Naive thymus-derived CD4-positive, alpha-beta T cell (primary cell): ENCODE results near the gene RNF157. TPM values are rescaled to one million over a fixed set of nuclear protein-coding genes. Genes with fewer than 3 reads are reported as not detected.

Experiments used
- ATAC-seq: fragments of 150-1000 bp; cut with Tn5 transposase; 2 replicates; pipeline ENCODE4 v1.10.0; 2021; ENCODE audit warnings: mild to moderate bottlenecking, moderate library complexity
- CTCF ChIA-PET: fragments of 350-600 bp; sonication (Branson Sonifier 250); formaldehyde crosslinking; loops from one replicate; lab custom pipeline; 2021; ENCODE audit warnings: antibody characterized with exemption; lab: Charles Lee
- POLR2A ChIA-PET: fragments of 350-600 bp; sonication (Branson Sonifier 250); formaldehyde crosslinking; loops from one replicate; lab custom pipeline; 2021; ENCODE audit warnings: antibody characterized with exemption, inconsistent platforms; lab: Charles Lee
- DNase-seq, 9 donors: peaks; one replicate each; pipeline versions ENCODE4 v3.0.0 to v3.0.0-alpha.2; 2020 to 2022; ENCODE audit warnings: mixed read lengths in 1 of 9
- H3K27ac ChIP-seq: one replicate; pipeline ENCODE4 v1.7.0; 2013; ENCODE audit warnings: mild to moderate bottlenecking, low read depth, low read length, moderate library complexity
- H3K27me3 ChIP-seq, 2 donors: one replicate each; pipeline ENCODE4 v1.7.0; 2013; ENCODE audit warnings: low read length in 2 of 2, mild to moderate bottlenecking in 2 of 2, moderate library complexity in 2 of 2; ENCODE audit not compliant: control insufficient read depth in 2 of 2, insufficient read depth in 2 of 2
- H3K36me3 ChIP-seq, 3 experiments: 1 replicate in 2 of 3; 2 replicates in 1 of 3; pipeline ENCODE4 v1.7.0; 2013; ENCODE audit warnings: low read length in 3 of 3, mild to moderate bottlenecking in 3 of 3, moderate library complexity in 1 of 3; ENCODE audit not compliant: insufficient read depth in 3 of 3, control insufficient read depth in 2 of 3
- H3K4me1 ChIP-seq, 2 donors: one replicate each; pipeline ENCODE4 v1.7.0; 2013; ENCODE audit warnings: low read length in 2 of 2, mild to moderate bottlenecking in 2 of 2, moderate library complexity in 1 of 2; ENCODE audit not compliant: control insufficient read depth in 2 of 2, insufficient read depth in 2 of 2
- H3K4me3 ChIP-seq: 2 replicates; pipeline ENCODE4 v1.7.0; 2013; ENCODE audit warnings: mild to moderate bottlenecking, low read length
- H3K9me3 ChIP-seq, 3 experiments: 1 replicate in 2 of 3; 2 replicates in 1 of 3; pipeline ENCODE4 v1.7.0; 2013; ENCODE audit warnings: low read length in 3 of 3; ENCODE audit not compliant: control insufficient read depth in 2 of 3
- H3K27ac Mint-ChIP-seq, 9 donors: one replicate each; pipeline ENCODE4 v1.8.0; 2020 to 2022; ENCODE audit warnings: mixed read lengths in 9 of 9, mild to moderate bottlenecking in 8 of 9, moderate library complexity in 5 of 9, inconsistent platforms in 2 of 9
- H3K27me3 Mint-ChIP-seq, 5 donors: one replicate each; pipeline ENCODE4 v1.8.0; 2021 to 2022; ENCODE audit warnings: mixed read lengths in 5 of 5, mild to moderate bottlenecking in 1 of 5
- H3K36me3 Mint-ChIP-seq, 5 donors: one replicate each; pipeline ENCODE4 v1.8.0; 2020 to 2022; ENCODE audit warnings: mixed read lengths in 5 of 5, mild to moderate bottlenecking in 3 of 5, inconsistent platforms in 1 of 5
- H3K4me1 Mint-ChIP-seq, 7 donors: one replicate each; pipeline ENCODE4 v1.8.0; 2020 to 2022; ENCODE audit warnings: mixed read lengths in 7 of 7, mild to moderate bottlenecking in 3 of 7, inconsistent platforms in 1 of 7
- H3K4me3 Mint-ChIP-seq, 10 donors: one replicate each; pipeline ENCODE4 v1.8.0; 2020 to 2022; ENCODE audit warnings: mild to moderate bottlenecking in 10 of 10, mixed read lengths in 10 of 10, moderate library complexity in 6 of 10, inconsistent platforms in 2 of 10
- H3K9me3 Mint-ChIP-seq, 11 donors: one replicate each; pipeline ENCODE4 v1.8.0; 2020 to 2022; ENCODE audit warnings: mixed read lengths in 11 of 11, mild to moderate bottlenecking in 4 of 11, inconsistent platforms in 1 of 11, moderate library complexity in 1 of 11
- intact Hi-C, 2 donors: fragments of 100-400 bp; cut with micrococcal nuclease; formaldehyde crosslinking; loops; one replicate each; pipeline ENCODE4 v1.15.1; 2023
- polyA plus RNA-seq, 2 donors: library from polyadenylated mRNA; unstranded; fragments of 300-500 nt; fragmentation: Illumina TruSeq; gene quantifications; one replicate each; pipeline ENCODE4 v1.2.3, GENCODE V29; 2021
- total RNA-seq, 6 experiments: library from RNA in 5 of 6; stranded (reverse) in 5 of 6; gene quantifications; 1 replicate in 5 of 6; 2 replicates in 1 of 6; pipeline ENCODE4 v1.2.3 and lab custom pipeline; 2021 to 2026

Gene RNF157
- total and polyA plus RNA-seq, 7 experiments from 2014 or later: 10.4 to 96.3 (median 50.6) TPM

DNA sequence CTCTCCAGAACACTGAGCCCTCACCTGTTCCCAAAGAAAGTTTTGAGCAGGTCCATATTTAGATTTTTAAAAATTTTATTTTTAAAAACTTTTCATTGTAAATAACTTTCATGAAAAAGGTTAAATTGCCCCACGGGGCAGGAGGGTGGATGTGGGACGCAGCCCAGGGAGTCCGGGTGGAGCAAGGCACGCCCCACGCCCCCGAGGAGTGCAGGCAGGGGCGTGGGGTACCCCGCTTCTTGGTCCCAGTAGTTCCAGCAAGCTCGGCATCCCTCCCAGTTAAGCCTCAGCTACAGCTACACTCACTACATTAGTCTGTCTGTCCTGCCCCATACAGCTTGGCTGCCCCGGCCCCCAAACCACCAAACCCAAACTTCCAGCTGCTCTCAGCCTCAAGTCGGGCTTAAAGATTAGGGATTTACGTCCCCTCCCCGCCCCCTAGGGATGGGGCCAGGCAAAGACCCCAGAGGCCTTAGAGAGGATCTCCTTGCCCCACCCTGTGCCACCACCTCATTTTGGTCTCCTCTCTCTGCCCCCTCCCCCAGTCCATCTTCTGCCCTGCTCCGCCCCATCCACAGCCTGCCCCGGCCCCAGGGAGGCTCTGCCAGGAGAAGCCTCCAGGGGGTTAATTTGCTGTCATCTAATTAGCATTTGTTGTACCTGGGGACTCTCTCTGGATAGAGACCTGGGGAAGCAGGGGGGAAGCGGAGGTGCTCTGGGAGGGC lies 103.9 kb downstream of the RNF157 start:
- H3K27ac ChIP-seq: no peak overlapping the region
- H3K9me3 Mint-ChIP-seq: peaks cover 0 to 1% (median 0%) of the 10 kb centered on the region in 11 donors
- no peaks in the 10 kb centered on the region for H3K36me3 ChIP-seq
- POLR2A ChIA-PET: interaction anchor here (0.6 to 5.3 kb wide), 5 partner anchors 8 to 130 kb away, joined by 3 to 35 read pairs (median 4); no protein-coding TSS in a partner anchor
- CTCF ChIA-PET: interaction anchor here (0.9 to 4.5 kb wide), 3 partner anchors 8 to 143 kb away, joined by 4 to 19 read pairs (median 4); no protein-coding TSS in a partner anchor
- peak overlapping the region in 5 of 9 donors; percentile 22 to 72 (median 56) for H3K27ac Mint-ChIP-seq
- ATAC-seq (no peak), DNase-seq (no peak)
- peaks cover 15 to 36% (median 26%) of the 10 kb centered on the region in 7 donors for H3K4me1 Mint-ChIP-seq
- H3K4me3 Mint-ChIP-seq: peak overlapping the region in 1 of 10 donors; percentile 38
- intact Hi-C loops: no loop called here
- no peaks in the 10 kb centered on the region for H3K27me3 ChIP-seq
- peaks cover 2 to 21% of the 10 kb centered on the region in 2 donors for H3K4me1 ChIP-seq
- H3K36me3 Mint-ChIP-seq: no peaks in the 10 kb centered on the region
- H3K27me3 Mint-ChIP-seq: peaks cover 0 to 26% (median 0%) of the 10 kb centered on the region in 5 donors
- no peak overlapping the region for H3K4me3 ChIP-seq
- no peaks in the 10 kb centered on the region for H3K9me3 ChIP-seq

DNA sequence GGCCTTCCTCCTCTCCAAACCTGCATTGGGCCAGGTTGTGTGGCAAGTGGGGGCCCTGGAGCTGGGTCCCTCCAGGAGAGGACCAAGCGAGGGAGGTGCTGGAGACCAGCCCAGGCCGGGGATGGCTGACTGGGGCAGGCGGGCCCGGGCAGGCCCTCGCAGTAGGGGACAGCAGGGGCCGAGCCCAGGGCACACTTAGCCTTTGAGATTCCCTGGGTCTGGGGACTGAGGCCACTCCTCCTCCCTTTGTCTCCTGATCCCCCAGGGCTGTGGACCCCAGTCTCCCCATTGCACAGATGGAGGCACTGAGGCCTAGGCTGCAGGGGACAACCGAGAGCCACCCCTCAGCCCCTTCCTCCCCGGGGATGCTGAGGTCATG lies 104.5 kb downstream of the RNF157 start:
- Histone ChIP-seq H3K4me1 (peaks cover 0 to 19% of the 10 kb centered on the region in 2 donors), H3K9me3 (no peaks in the 10 kb centered on the region), H3K27me3 (no peaks in the 10 kb centered on the region), H3K4me3 (no peak overlapping the region), H3K36me3 (no peaks in the 10 kb centered on the region), H3K27ac (no peak overlapping the region)
- no peaks in the 10 kb centered on the region for H3K36me3 Mint-ChIP-seq
- H3K27me3 Mint-ChIP-seq: peaks cover 0 to 20% (median 0%) of the 10 kb centered on the region in 5 donors
- intact Hi-C loops: no loop called here
- no peak for DNase-seq
- ATAC-seq: no peak
- H3K27ac Mint-ChIP-seq: peak overlapping the region in 2 of 9 donors; percentile 83 to 86
- peak overlapping the region in 2 of 10 donors; percentile 54 to 75 for H3K4me3 Mint-ChIP-seq
- peaks cover 18 to 31% (median 23%) of the 10 kb centered on the region in 7 donors for H3K4me1 Mint-ChIP-seq
- ChIA-PET CTCF (interaction anchor here (0.9 to 4.5 kb wide), 2 partner anchors 9 to 45 kb away, joined by 4 to 19 read pairs; no protein-coding TSS in a partner anchor), POLR2A (interaction anchor here (0.7 to 5.3 kb wide), 5 partner anchors 9 to 131 kb away, joined by 3 to 35 read pairs (median 5); no protein-coding TSS in a partner anchor)
- peaks cover 0 to 1% (median 0%) of the 10 kb centered on the region in 11 donors for H3K9me3 Mint-ChIP-seq

DNA sequence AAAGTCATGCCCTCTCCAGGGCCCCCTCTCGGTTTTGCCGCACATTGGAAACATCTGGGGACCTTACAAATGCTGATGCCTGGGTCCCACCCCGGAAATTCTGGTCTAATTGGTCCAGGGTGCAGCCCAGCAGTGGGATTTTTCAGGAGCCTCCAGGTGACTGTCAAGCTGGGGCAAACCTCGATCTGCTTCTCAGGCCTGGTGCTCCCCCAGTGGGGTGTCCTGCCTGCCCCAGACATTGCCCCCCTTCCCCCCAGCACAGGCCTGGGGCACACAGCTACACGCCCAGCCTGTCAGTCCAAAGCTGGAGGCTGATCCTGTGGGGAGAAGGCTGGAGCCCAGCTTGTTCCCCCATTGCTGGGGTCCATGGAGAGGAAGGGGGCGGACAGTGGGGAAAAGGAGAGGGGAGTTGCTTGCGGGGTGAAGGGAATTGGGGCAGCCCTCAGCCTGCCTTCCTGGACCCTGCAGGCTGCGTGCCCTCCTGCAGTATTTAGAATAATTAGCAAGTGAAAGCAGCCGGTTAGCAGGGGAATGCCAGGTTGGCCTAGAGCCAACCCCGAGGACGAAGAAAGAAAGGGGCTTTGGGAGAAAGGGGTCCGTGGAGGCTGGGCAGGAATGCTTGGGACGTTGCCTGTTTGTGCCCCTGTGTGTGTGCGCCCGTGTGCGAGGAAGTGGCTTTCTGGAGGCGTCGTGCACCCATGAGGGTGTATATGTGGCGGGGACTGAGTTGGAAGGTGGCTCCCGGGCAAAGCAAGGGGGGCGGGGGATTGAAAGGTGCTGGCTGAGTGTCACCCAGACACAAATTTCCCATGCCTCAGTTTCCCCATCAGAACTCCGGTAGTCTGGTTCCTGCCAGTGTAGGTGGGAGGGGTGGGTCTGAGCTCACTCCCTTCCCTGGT lies 105.1 kb downstream of the RNF157 start:
- Mint-ChIP-seq H3K27ac (peak overlapping the region in 8 of 9 donors; percentile 5 to 86 (median 72)), H3K36me3 (no peaks in the 10 kb centered on the region), H3K4me3 (peak overlapping the region in 8 of 10 donors; percentile 8 to 83 (median 64)), H3K4me1 (peaks cover 14 to 27% (median 20%) of the 10 kb centered on the region in 7 donors), H3K9me3 (peaks cover 0 to 1% (median 0%) of the 10 kb centered on the region in 11 donors), H3K27me3 (peaks cover 0 to 17% (median 0%) of the 10 kb centered on the region in 5 donors)
- Histone ChIP-seq H3K36me3 (no peaks in the 10 kb centered on the region), H3K27ac (no peak overlapping the region), H3K4me1 (peaks cover 0 to 13% of the 10 kb centered on the region in 2 donors), H3K27me3 (no peaks in the 10 kb centered on the region), H3K4me3 (no peak overlapping the region), H3K9me3 (no peaks in the 10 kb centered on the region)
- DNase-seq: no peak
- ATAC-seq: no peak
- intact Hi-C loops: no loop called here
- CTCF ChIA-PET: interaction anchor here (0.6 to 4.5 kb wide), 5 partner anchors 9 to 46 kb away, joined by 3 to 19 read pairs (median 4); no protein-coding TSS in a partner anchor
- POLR2A ChIA-PET: interaction anchor here (0.7 to 5.3 kb wide), 11 partner anchors 9 to 147 kb away, joined by 3 to 35 read pairs (median 4); no protein-coding TSS in a partner anchor

DNA sequence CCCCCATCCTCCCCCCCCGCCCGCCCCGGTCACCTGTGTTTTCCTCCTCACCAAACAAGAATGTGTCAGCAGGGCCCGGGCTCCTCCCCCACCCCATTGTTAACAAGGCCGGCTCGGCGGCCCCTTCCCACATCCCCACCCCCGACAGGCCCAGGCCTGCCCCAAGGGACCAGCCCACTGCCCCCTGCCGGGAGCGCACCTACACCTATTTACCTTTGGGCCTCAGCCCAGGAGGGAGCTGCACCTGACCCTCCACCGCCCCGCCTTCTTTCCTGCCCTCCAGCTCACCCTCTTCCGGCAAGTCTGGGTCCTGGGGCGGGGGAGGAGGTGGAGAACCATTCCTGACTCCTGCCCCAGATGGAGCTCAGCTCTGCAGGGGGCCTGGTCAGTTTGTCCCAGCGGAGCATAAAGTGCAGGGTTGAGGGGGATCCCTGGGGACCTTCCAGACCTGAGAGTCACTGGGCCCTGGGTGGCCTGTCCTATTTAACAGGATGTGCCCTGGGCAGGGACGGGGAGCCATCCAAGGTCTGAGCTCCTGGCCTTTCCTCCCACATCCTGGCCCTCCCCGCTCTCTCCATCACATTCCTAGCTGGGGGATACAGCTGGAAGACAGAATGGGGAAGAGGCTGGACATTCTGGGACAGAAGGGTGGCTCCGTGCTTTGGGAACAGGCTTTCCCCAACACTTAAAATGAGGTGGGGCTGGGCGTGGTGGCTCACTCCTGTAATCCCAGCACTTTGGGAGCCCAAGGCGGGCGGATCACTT lies 107.5 kb downstream of the RNF157 start:
- Histone ChIP-seq H3K27me3 (no peaks in the 10 kb centered on the region), H3K9me3 (no peaks in the 10 kb centered on the region), H3K27ac (no peak overlapping the region), H3K4me1 (peaks cover 0 to 13% of the 10 kb centered on the region in 2 donors), H3K36me3 (no peaks in the 10 kb centered on the region), H3K4me3 (no peak overlapping the region)
- DNase-seq (no peak), ATAC-seq (no peak)
- intact Hi-C loops: no loop called here
- peaks cover 0 to 1% (median 0%) of the 10 kb centered on the region in 11 donors for H3K9me3 Mint-ChIP-seq
- H3K4me3 Mint-ChIP-seq: no peak overlapping the region
- peaks cover 0 to 2% (median 0%) of the 10 kb centered on the region in 5 donors for H3K27me3 Mint-ChIP-seq
- H3K36me3 Mint-ChIP-seq: no peaks in the 10 kb centered on the region
- CTCF ChIA-PET: interaction anchor here (0.6 to 4.5 kb wide), 6 partner anchors 10 to 128 kb away, joined by 3 to 19 read pairs (median 6); no protein-coding TSS in a partner anchor
- POLR2A ChIA-PET: interaction anchor here (0.7 to 5.3 kb wide), 4 partner anchors 12 to 168 kb away, joined by 3 to 35 read pairs (median 4); no protein-coding TSS in a partner anchor
- H3K27ac Mint-ChIP-seq: no peak overlapping the region
- peaks cover 14 to 24% (median 16%) of the 10 kb centered on the region in 7 donors for H3K4me1 Mint-ChIP-seq

DNA sequence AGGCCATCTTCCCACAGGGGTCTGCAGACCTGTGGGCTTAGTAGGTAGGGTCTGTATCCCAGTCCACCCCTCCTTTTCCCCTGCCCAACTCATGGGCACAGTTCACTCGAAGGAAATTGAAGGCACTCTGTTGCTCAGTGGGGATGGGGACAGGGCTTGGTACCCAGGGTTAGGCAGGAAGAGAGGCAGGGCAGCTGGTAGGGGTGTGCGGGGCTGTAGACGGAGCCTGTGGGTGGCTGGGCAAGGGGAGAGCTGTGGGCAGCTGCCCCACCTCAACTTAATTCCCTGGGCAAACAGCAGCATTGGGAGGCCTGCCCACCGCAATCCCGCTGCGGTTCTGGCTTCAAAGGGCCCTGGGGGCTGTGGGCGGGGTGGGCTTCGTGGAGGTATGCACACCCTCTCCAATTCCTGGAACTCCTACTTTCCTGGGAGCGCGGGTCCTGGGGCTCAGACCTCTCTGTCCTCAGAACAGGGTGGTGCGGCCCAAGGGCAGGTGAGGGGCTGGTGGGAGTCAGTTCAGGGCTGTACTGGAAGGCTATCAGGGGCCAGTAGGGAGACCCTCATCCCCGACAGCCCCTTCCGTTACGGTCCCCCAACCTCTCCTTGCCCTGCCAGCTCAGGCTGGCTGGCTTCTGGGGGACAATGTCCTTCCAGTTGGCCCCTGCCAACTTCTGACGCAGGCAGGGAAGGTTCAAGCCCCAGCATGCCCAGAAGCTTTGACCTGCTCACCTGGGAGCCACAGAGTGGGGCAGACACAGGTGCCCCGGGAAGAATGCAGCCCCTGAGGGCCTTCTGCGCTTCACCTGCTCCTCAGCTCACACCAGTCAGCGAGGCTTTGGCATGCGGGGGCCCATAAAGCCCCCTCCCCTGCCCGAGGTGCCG lies 108.4 kb downstream of the RNF157 start:
- ATAC-seq (no peak), DNase-seq (no peak)
- no peak overlapping the region for H3K4me3 Mint-ChIP-seq
- no peaks in the 10 kb centered on the region for H3K36me3 Mint-ChIP-seq
- Histone ChIP-seq H3K4me3 (no peak overlapping the region), H3K27ac (no peak overlapping the region), H3K9me3 (no peaks in the 10 kb centered on the region), H3K27me3 (no peaks in the 10 kb centered on the region), H3K36me3 (no peaks in the 10 kb centered on the region), H3K4me1 (peaks cover 0 to 17% of the 10 kb centered on the region in 2 donors)
- CTCF ChIA-PET: interaction anchor here (0.6 to 4.5 kb wide), 6 partner anchors 9 to 148 kb away, joined by 3 to 19 read pairs (median 8); no protein-coding TSS in a partner anchor
- intact Hi-C loops: no loop called here
- peaks cover 0 to 2% (median 0%) of the 10 kb centered on the region in 5 donors for H3K27me3 Mint-ChIP-seq
- peaks cover 19 to 26% (median 22%) of the 10 kb centered on the region in 7 donors for H3K4me1 Mint-ChIP-seq
- peak overlapping the region in 3 of 9 donors; percentile 14 to 71 (median 17) for H3K27ac Mint-ChIP-seq
- POLR2A ChIA-PET: interaction anchor here (1.1 to 5.3 kb wide), 3 partner anchors 13 to 168 kb away, joined by 3 to 35 read pairs (median 4); no protein-coding TSS in a partner anchor
- H3K9me3 Mint-ChIP-seq: no peaks in the 10 kb centered on the region
